IPS-15b (cell line): Measurements from ENCODE around the gene CBLC.

Experiments used
- H3K27me3 ChIP-seq: one replicate; pipeline ENCODE4 v1.6.1; 2013; ENCODE audit warnings: low read length; ENCODE audit not compliant: control insufficient read depth, insufficient read depth
- H3K36me3 ChIP-seq: one replicate; pipeline ENCODE4 v1.6.1; 2013; ENCODE audit warnings: low read length; ENCODE audit not compliant: control insufficient read depth, insufficient read depth
- H3K4me1 ChIP-seq: one replicate; pipeline ENCODE4 v1.6.1; 2013; ENCODE audit warnings: mild to moderate bottlenecking, low read length; ENCODE audit not compliant: control insufficient read depth, insufficient read depth
- H3K4me3 ChIP-seq: one replicate; pipeline ENCODE4 v1.5.1; 2013; ENCODE audit warnings: low read depth, low read length
- H3K9ac ChIP-seq: one replicate; pipeline ENCODE4 v1.6.1; 2013; ENCODE audit warnings: low read depth, mild to moderate bottlenecking, low read length
- H3K9me3 ChIP-seq: one replicate; pipeline ENCODE4 v1.6.1; 2013; ENCODE audit warnings: mild to moderate bottlenecking, low read length; ENCODE audit not compliant: control insufficient read depth, insufficient read depth

Gene CBLC, protein sequence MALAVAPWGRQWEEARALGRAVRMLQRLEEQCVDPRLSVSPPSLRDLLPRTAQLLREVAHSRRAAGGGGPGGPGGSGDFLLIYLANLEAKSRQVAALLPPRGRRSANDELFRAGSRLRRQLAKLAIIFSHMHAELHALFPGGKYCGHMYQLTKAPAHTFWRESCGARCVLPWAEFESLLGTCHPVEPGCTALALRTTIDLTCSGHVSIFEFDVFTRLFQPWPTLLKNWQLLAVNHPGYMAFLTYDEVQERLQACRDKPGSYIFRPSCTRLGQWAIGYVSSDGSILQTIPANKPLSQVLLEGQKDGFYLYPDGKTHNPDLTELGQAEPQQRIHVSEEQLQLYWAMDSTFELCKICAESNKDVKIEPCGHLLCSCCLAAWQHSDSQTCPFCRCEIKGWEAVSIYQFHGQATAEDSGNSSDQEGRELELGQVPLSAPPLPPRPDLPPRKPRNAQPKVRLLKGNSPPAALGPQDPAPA

GRCh38 chr19:44777715-44778347 is at the start of gene CBLC:
CBLC (plus strand) TSS chr19:44777890; CDS start chr19:44777932, 42 bp downstream.
- Histone ChIP-seq H3K27me3 (peaks cover 4% of the 10 kb centered on the region), H3K4me3 (peak within 1 kb of the TSS; percentile 74), H3K9ac (peak within 1 kb of the TSS; percentile 65), H3K4me1 (peaks cover 3% of the 10 kb centered on the region), H3K9me3 (no peaks in the 10 kb centered on the region), H3K36me3 (peaks cover 8% of the 10 kb centered on the region)

GRCh38 chr19:44728178-44728577 is 49.5 kb upstream of the CBLC start:
- no peak overlapping the region for H3K4me3 ChIP-seq
- H3K36me3 ChIP-seq: no peaks in the 10 kb centered on the region
- H3K9ac ChIP-seq: no peak overlapping the region
- H3K4me1 ChIP-seq: peaks cover 4% of the 10 kb centered on the region
- H3K9me3 ChIP-seq: no peaks in the 10 kb centered on the region
- H3K27me3 ChIP-seq: peaks cover 2% of the 10 kb centered on the region

- H3K9me3 ChIP-seq: no peaks in the 10 kb centered on the region
- H3K27me3 ChIP-seq: peaks cover 2% of the 10 kb centered on the region
- H3K36me3 ChIP-seq: no peaks in the 10 kb centered on the region
- no peak overlapping the region for H3K4me3 ChIP-seq
- H3K4me1 ChIP-seq: peaks cover 4% of the 10 kb centered on the region
- H3K9ac ChIP-seq: no peak overlapping the region
Measured at GRCh38 chr19:44729516-44730033, 48.1 kb upstream of the CBLC start.

DNA sequence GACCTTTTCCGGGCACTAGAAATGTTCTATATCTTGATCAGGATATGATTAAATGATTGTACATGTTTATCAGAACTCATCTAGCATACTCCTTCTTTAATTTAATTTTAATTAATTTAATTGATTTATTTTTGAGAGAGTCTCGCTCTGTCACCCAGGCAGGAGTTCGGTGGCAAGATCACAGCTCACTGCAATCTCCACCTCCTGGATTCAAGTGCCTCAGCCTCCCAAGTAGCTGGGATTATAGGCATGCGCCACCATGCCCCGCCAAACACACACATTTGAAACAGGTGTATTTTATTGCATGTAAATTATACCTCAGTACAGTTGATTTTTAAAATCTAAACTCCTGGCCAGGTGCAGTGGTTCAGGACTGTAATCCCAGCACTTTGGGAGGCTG is 46.6 kb upstream of the CBLC start:
- H3K4me1 ChIP-seq: no peaks in the 10 kb centered on the region
- H3K36me3 ChIP-seq: no peaks in the 10 kb centered on the region
- H3K27me3 ChIP-seq: peaks cover 5% of the 10 kb centered on the region
- no peaks in the 10 kb centered on the region for H3K9me3 ChIP-seq
- no peak overlapping the region for H3K9ac ChIP-seq
- no peak overlapping the region for H3K4me3 ChIP-seq

DNA sequence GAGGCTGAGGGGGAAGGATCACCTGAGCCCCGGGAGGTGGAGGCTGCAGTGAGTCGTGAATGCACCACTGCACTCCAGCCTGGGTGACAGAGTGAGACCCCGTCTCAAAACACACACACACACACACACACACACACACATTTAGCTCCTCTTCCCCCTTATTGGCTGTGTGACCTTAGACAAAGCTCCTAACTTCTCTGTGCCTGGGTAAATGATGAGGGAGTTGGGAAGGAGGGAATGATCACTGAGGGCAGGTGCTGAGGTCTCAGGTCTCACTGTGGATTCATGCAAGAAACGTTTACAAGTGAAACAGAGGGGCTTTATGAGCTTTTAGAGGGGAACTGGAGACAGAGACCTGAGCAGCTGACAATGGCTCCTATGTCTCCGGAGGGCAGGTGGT is 46.1 kb upstream of the CBLC start:
- no peak overlapping the region for H3K4me3 ChIP-seq
- H3K9me3 ChIP-seq: no peaks in the 10 kb centered on the region
- no peaks in the 10 kb centered on the region for H3K4me1 ChIP-seq
- H3K9ac ChIP-seq: no peak overlapping the region
- no peaks in the 10 kb centered on the region for H3K36me3 ChIP-seq
- H3K27me3 ChIP-seq: peaks cover 5% of the 10 kb centered on the region

DNA sequence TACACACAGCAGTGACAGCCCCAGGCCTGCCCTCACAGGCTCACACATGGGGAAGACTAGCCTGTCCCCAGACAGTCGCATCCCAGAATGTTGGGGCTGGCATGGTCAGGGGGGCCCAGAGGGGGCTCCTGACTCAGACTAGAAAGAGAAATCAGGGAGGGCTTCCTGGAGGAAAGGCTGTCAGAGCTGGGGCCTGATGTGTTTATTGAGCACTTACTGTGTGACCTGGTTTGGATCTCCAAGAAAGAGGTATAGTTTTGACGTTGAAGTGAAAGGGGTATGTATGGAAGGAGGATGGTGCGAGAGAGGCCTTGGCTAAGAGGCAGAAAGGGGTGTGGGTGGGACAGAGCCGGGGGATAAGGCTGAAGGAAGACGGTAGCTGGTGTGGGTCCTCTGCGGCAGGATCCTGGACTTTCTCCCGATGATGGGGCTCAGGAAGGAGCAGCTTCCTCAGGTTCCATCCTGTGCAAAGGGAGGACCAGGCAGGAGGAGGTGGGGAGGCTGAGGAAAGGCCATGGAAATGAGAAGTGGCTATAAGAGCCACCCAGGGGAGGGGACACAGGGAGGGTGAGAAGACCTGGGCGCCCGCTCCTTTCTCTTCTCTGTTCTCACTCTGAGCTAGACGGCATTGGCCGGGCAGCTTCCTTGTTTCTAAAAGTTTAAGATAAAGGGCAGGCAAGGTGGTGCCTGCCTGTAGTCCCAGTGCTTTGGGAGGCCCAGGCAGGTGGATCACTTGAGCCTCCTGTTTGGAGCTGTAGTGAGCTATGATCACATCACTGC is 45.3 kb upstream of the CBLC start:
- Histone ChIP-seq H3K9me3 (no peaks in the 10 kb centered on the region), H3K27me3 (peaks cover 5% of the 10 kb centered on the region), H3K4me1 (no peaks in the 10 kb centered on the region), H3K9ac (no peak overlapping the region), H3K4me3 (no peak overlapping the region), H3K36me3 (no peaks in the 10 kb centered on the region)

DNA sequence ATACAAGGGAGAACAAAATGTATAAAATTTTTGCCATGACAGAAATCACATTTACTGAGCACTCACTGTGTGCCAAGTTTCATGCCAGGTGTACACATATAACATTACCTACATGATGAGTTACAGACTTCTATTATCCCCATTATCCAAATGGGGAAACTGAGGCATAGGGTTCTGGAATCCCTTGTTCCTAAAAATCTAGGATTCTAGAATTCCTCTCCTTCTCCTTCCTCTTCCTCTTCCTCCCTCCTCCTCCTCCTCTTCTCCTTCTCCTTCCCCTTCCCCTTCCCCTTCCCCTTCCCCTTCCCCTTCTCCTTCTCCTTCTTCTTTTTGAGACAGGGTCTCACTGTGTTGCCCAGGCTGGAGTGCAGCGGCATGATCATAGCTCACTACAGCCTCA is 43.3 kb upstream of the CBLC start:
- H3K36me3 ChIP-seq: no peaks in the 10 kb centered on the region
- H3K4me3 ChIP-seq: no peak overlapping the region
- H3K9me3 ChIP-seq: no peaks in the 10 kb centered on the region
- H3K4me1 ChIP-seq: no peaks in the 10 kb centered on the region
- H3K9ac ChIP-seq: no peak overlapping the region
- H3K27me3 ChIP-seq: peaks cover 5% of the 10 kb centered on the region

DNA sequence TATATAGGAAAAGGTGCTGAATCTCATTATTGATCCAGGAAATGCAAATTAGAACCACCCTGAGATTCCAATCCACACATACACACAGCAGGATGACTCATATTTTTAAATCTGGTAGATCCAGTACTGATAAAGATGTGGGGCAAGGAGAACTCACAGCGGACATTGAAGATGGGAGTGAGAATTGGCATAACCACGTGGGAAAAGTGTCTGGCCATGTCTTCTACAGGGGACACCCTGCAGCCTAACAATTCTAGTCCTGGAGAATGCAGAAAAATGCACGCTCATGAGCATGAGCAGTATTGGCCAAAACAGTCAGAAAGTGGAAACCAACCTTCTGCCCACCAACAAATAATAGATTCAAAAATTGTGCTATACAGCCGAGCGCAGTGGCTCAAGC is 42.7 kb upstream of the CBLC start:
- Histone ChIP-seq H3K4me1 (no peaks in the 10 kb centered on the region), H3K9me3 (no peaks in the 10 kb centered on the region), H3K36me3 (no peaks in the 10 kb centered on the region), H3K27me3 (peaks cover 5% of the 10 kb centered on the region), H3K4me3 (no peak overlapping the region), H3K9ac (no peak overlapping the region)

DNA sequence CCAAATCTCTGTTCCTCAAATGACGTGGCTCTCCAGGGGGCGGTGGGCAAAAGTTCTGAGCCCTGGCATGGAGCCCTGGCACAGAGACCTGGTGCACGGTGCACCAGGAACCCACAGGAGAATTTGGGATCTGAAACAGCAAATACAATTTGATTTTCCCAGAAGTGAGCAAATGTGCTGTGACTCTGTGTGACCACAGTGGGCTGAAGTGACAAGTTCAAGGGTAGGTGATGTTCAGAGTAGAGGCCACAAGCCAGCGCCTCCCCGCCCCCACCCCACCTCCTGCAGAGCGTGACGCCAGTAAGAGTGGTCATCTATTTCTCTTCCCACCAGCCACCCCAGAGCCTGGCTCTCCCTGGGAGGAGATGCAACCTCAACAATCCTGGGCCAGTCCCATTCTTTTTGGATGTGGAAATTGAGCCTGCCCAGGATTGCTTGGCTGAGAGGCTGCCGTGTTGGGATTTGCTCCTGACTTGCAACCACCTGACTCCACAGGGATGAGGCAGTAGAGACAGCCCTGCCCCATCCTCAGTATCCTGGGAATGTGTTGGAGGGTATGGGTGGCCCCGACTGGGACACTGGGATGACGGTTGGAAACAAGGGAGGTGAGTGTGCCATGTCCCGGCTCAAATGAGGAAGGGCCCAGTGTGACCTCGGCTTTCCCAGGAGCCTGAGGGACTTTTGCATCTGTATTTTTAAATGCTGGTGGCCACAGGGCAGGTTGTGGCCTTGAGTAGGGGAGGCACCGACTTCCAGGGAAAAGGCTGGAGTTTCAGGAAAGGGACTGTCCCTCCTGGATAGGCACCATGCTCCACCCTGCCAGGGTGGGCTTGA is 40.2 kb upstream of the CBLC start:
- no peaks in the 10 kb centered on the region for H3K9me3 ChIP-seq
- peaks cover 4% of the 10 kb centered on the region for H3K4me1 ChIP-seq
- H3K9ac ChIP-seq: no peak overlapping the region
- no peak overlapping the region for H3K4me3 ChIP-seq
- H3K36me3 ChIP-seq: no peaks in the 10 kb centered on the region
- peaks cover 3% of the 10 kb centered on the region for H3K27me3 ChIP-seq

- peaks cover 4% of the 10 kb centered on the region for H3K4me1 ChIP-seq
- peaks cover 3% of the 10 kb centered on the region for H3K27me3 ChIP-seq
- no peaks in the 10 kb centered on the region for H3K36me3 ChIP-seq
- H3K9me3 ChIP-seq: no peaks in the 10 kb centered on the region
- H3K4me3 ChIP-seq: no peak overlapping the region
- no peak overlapping the region for H3K9ac ChIP-seq
Measured at GRCh38 chr19:44738136-44738535, 39.6 kb upstream of the CBLC start.
